Keratinocyte (primary cell): ENCODE data around the gene OR52B6.

Experiments
- CTCF ChIP-seq, 3 experiments: IDR thresholded peaks in 1 of 3; conservative IDR thresholded peaks in 1 of 3; optimal IDR thresholded peaks in 1 of 3; 2 replicates in 2 of 3; 3 replicates in 1 of 3; pipeline versions ENCODE3 to v1.5.1; 2011; ENCODE audit warnings: low read length in 3 of 3, mild to moderate bottlenecking in 3 of 3, moderate library complexity in 2 of 3, control low read depth in 1 of 3, inconsistent platforms in 1 of 3; ENCODE audit not compliant: insufficient read depth in 2 of 3; ENCODE audit errors: extremely low read depth in 1 of 3
- EZH2 ChIP-seq: IDR thresholded peaks from one replicate; pipeline ENCODE4 v1.6.1; 2012; ENCODE audit warnings: inconsistent platforms, mild to moderate bottlenecking, low read length, moderate library complexity

GRCh38 chr11:5592615-5593014 is 11.9 kb downstream of the OR52B6 start:
- TF ChIP-seq CTCF (optimal IDR thresholded peaks at IDR 0.05 in 1 of 3, IDR thresholded peaks at IDR 0.05 in 1 of 3, conservative IDR thresholded peaks at IDR 0.05 in 1 of 3; ENCODE audit: extremely low read depth in 1 of 3, insufficient read depth in 2 of 3, low read length in 3 of 3) = no peak
- no peak for TF ChIP-seq EZH2
